GM19397 (cell line): Measurements from ENCODE around the gene P3H2.
"Not testable (repeated sequence)": the region's sequence is repeated elsewhere in the genome, so short reads cannot be mapped to it uniquely, and the experiment has no call there.

ENCODE experiments used
- ATAC-seq: cut with Tn5 transposase; IDR thresholded peaks from one replicate; pipeline ENCODE4 v1.9.1; 2021; ENCODE audit warnings: mild to moderate bottlenecking, moderate library complexity; ENCODE audit not compliant: unreplicated experiment

Gene P3H2

DNA sequence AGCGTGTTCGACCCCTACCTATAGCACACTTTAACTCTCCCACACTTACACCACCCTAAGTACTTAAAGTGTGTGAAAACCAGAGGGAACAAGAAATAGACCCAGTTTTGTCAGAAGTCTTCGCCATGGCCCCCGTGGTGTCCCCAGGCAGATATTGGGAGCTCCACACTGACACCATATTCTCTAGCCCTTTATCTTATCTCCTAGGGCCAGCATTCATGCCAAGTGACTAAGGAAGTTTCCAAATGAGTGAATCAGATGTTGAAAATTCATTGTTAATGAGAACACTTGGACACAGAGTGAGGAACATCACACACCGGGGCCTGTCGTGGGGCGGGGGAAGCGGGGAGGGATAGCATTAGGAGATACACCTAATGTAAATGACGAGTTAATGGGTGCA lies 31.8 kb downstream of the P3H2 start:
- no peak for ATAC-seq

DNA sequence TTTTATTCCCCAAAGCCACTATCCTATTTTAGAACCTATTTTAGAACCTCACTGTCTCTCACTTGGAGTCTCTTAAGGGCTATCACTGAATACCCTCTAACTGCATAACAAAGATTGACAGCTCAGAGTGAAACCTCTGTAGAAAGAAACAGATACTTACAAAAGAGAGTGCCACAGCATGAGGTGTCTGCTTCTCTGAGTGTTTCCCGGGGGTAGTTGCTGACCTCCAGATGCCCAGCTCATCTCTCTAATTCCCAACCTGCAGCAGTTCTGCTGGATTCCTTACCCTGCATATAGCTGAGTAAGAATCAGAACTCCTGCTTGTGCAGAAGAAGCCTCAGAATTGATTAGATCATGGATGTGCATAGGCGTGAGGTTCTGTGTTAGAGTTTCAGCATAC lies 34.5 kb downstream of the P3H2 start:
- ATAC-seq = no peak

DNA sequence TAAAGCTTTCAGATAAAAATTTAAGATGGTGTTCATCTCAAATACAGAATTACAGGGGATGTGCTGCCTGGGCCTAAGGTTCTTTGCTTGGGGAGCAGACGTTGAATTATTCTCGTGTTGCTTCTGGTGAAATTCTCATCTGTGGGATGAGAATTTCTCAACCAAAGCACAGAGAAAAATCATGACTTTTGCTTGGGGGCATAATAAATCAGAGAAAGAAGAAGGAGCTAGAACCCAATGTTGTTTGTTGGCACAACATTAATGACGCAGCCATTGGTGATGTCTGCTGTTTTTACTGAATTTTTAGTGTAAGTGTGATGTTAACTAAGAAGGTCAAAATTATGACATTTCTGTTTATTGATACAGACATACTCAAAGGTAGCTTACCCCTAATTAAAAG lies 35.7 kb downstream of the P3H2 start:
- no peak for ATAC-seq

DNA sequence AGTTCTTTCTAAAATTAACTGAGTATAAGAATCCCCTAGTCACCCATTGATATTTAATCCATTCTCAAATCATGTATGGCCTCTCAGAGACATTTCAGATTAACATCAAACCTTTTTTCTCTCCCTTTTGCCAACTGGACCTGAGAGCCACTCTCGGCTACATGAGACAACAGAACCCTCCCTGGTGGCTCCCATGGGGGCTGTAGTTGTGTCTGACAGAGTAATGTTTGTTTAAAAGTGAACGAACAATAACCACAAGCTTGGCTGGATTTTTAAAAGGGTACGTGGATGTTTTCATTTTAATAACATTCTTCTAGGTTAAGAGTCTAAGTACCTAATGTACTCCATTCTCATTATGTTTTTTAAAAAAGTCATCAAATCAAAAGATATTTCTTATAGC lies 37.1 kb downstream of the P3H2 start:
- no peak for ATAC-seq

DNA sequence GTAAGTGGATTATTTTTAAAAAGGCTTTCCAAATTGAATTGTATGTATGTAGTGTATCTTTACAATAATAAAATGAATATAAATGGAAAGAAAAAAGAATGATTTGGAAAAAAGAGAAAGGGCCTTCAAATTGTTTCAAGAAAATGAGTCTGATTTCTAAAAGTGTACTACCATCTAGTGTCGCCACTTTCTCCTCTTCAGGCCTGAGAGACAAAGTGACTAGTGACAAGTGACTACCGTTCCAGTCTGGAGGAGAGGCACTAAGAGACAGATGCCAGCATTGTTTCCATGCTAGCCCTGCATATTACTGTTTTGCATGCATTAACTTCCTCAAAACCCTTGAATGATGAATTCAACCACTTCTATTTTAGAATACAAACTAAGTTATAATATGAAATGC lies 39.3 kb downstream of the P3H2 start:
- no peak for ATAC-seq

DNA sequence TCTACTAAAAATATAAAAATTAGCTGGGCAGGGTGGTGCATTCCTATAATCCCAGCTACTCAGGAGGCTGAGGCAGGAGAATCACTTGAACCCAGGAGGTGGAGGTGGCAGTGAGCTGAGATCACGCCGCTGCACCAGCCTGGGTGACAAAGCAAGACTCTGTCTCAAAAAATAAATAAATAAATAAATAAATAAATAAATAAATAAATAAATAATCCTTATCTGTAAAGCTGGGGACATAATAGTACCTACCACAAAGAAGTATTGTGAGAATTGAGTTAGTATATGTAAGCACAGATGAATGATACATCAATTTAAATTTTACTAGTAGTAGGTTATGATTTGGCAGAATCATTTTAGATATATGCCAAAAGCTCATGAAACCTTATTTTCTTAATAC lies 41.5 kb downstream of the P3H2 start:
- ATAC-seq = not testable (repeated sequence)

DNA sequence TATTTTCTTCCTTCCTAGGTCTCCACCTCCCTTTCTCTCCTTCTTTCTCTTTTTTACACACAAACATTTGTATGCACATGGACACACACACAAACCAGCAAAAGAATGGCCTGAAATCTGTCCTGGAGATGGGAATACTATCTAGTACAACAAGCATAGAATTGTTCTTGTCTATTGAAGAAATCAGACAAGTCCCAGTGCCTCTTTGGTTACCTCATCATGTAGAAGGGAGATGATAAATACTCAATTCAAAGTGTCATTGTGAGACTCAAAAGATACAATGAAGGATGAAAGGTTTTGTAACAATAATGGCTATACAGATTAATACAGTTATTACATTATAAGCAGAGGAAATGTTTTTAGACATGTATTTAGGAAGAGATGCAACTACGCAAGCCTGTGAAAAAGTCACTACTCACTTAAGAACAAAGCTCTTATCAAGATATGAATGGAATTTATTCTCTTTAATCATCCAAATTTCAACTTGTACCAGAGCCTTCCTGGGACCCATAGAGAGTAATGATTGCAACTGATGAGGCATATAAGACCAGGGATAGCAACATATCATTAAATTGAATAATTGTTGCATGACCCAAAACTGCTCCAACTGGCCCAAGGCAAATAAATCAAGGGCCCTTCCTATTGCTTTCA lies 43.2 kb downstream of the P3H2 start:
- ATAC-seq = no peak

DNA sequence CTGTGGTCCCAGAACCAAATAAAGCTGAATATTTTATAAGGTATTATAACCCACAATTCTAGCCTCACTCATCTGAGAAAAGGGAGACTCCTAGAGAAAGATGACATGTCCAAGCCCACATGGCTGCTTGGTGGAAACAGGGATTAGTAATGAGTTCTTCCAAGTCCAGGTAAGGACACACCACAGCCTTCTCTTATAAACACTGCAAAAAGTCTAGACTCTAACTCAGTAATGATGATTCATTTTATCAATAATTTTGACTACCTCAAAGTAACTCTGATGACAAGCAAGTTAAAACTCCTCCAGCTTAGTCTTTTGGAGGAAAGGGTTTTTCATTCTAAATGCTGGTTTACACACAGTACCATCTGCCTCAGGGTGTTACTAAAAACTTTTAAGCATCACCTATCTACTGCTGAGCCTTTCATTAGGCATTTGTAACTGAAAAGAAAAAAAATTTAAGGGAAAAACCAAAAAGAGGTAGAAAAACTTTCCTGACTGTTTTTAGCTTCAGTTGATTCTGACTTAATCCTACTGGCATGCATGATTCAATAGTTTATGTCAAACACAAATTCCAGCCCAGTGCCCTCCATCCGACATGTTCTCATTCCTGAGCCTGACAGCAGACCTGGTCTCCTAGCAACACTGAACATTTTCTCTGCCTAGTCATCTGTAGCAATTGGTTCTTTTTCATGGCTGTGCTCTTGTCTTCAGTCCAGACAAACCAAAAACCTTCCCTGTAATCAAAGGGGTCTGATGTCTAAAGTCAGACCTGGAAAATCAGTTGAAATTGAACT lies 43.9 kb downstream of the P3H2 start:
- no peak for ATAC-seq

DNA sequence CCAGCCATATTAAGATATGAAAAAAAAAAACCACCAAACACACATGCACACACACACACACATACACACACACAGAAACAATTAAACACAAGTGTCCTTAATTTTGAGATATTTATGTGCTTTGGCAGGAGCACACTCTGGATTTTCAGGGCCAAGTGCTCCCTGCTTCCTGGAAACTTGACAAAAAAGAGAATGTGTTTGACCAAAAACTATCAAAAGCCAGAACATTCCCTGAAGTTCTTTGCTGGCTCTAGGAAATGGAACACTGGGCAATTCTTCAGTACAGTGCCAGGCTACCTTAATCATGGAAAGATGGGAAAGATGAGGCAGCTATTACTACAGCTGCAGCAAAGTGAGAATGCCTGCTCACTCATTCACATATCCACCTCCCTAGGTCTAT lies 44.6 kb downstream of the P3H2 start:
- no peak for ATAC-seq

DNA sequence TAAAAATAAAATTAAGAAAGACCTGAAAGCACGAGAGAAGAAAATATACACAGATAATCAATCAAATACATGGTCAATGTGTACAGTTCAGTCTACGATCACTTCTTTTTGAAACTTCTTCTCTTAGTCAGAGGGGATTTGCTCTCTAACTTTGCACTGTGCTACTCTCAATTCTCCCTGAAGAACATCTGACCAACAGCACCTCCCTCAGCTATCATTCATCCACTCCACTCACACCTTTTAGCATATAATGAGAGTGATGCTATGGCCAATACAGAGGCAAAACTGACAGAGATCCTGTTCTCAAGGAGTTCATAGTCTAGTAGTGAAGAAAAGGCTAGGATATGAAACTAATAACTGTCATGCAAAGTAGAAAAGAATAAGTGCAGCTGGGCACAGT lies 45.9 kb downstream of the P3H2 start:
- no peak for ATAC-seq

DNA sequence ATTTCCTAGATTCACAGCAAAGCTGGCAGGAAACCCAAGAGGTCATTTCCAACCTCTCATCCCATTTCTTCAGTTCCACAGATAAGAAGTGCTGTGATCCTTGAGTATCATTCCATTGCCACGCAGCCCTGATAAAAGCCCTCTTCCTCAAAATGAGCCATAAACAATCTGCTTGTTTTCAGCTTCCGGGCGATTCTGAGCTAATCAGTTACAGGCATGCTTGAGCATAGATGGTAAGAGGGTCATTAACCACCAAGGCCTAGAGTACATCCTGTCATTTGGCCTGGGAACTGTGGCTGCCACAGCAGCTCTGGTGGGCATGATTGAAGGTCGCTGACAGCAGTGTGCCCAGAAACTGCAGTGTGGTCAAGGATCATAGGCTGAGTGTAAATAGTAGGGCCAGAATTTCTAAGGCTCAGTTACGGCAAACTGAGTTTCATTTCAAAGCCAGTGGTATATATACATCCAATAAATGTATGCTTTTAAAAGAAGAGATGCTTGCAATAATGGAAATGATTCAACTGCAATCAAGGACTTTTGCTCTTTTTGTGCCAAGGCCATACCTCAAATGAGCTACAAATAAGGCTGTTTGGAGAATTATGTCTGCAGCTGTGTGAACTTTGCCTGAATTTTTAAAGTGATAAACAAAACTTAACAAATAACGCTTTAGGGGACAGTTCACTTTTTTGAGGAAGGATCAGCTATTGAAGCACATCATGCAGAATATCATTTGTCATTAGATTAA lies 47.3 kb downstream of the P3H2 start:
- peak; percentile 67 for ATAC-seq

DNA sequence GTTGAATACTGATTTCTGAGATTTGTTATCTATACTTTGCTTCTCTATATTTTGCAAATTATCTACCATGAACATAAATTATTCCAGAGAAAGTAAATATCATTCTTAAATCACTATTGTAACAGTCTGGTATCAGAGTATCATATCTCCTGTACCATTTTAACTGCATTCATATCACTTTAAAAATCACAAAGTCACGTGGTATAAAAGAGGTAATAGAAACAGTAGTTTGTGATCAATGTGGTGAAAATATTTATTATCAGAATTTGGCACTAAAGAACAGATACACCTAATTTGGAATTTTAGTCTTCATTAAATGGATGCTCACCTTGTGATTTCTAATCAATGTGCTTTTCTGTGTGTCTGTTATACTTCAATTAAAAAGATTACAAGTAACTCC lies 47.8 kb downstream of the P3H2 start:
- ATAC-seq = no peak

DNA sequence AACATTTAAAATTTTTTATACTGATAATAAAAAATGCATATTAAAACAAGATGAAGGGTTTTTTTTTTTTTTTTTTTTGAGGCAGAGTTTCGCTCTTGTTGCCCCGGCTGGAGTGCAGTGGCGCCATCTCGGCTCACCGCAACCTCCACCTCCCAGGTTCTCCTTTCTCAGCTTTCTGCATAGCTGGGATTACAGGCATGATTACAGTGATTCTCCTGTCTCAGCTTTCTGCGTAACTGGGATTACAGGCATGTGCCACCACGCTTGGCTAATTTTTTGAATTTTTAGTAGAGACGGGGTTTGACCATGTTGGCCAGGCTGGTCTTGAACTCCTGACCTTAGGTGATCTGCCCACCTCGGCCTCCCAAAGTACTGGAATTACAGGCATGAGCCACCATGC lies 48.8 kb downstream of the P3H2 start:
- ATAC-seq = not testable (repeated sequence)

DNA sequence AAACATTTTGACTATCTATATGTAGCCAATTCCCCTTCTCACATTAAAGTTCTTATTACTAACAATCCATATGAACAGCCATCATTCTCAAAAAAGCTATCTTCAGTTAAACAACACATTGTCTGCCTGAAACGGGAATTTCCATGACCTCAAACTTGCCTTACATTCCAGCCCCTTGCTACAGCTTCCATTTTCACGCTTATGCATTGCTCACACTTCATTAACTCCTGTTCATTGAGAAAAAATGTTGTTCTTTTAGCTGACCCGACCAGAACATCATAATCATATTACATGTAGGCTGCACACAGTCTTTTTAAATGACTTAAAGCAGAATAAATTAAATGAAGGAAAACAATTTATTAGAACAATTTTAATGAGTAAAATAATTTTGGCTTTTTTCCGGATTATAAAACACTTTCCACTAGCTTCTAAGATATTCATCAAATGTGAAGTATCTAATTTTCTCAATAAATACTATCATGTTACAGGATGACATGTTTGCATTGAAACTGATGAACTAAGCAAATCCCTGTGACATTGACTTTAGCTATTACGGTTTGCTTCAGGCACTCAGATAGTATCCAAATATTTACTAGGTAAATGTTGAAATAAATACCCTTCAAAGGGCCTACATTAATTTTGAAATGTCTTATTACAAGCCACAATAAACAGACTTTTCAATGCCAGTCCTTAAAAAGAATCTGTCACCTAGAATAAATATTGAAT lies 49.9 kb downstream of the P3H2 start:
- ATAC-seq = no peak

DNA sequence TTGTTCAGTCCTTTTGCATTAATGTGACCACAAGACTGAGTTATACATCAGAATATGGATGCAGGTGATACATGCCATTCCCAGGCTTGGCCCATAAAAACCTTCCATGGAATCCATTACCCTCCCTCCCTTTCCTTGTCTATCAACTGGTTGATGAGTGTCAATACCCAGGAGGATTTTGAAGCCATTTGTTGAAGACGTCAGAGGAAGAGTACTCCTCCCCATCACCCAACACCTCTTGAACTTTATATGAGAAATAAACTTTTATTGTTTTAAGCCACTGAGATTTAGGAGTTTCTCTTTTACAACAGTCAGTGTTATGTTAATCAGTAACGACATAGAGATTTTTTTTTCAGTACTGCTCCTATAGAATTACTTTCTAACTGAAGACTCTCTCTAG lies 55.5 kb downstream of the P3H2 start:
- ATAC-seq = no peak

DNA sequence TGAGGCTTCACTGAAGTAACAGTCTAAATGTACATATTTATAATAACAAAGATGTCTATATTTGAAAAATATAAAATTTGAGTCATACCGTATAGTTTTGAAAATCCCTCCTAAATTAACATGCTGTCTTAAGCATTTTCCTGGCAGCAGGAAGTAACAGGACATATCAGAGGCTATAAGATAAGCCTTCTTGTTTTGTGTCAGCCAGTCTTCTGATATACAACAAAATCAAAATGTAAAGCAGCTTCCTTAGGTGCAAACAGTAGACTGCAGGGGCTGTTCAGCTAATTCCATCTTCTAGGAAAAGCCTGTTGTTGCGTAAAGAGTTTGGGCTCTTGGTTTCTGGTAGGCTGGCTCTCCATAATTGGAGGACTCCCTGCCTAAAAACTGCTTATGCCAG lies 56.0 kb downstream of the P3H2 start:
- ATAC-seq = no peak

DNA sequence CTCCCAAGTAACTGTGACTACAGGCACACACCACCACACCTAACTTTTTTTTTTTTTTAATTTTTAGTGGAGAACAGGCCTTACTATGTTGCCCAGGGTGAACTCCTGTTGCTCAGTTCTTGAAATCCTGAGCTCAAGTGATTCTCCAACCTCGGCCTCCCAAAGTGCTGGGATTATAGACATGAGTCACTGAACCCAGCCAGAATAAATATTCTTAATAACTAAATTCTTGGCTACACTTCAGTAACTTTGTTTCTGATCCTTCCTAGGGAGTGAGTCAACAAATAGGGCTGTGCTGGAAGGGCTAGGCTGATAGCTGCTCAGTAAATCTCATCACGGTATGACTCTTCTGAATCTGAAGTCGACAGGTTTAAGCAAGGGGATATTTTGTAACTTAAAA lies 56.6 kb downstream of the P3H2 start:
- ATAC-seq = no peak

DNA sequence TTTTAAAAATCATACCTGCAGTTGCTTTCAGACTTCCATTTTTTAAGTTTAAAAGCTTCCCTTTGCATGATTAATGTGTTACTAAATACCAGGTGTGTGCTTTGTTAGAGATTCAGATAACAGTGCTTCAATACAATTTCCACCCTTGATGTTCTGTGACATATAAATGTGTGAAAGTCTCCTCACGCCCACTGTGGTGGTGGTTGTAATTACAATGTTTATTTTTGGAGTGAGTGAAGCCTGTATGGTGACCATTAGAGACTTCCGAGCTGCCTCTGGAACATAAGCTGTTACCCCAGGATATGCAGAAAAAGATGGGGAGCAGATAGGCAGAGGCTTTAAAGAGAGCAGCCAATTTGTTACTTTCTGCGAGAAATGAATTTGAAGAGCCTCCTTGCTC lies 57.2 kb downstream of the P3H2 start:
- ATAC-seq = no peak

DNA sequence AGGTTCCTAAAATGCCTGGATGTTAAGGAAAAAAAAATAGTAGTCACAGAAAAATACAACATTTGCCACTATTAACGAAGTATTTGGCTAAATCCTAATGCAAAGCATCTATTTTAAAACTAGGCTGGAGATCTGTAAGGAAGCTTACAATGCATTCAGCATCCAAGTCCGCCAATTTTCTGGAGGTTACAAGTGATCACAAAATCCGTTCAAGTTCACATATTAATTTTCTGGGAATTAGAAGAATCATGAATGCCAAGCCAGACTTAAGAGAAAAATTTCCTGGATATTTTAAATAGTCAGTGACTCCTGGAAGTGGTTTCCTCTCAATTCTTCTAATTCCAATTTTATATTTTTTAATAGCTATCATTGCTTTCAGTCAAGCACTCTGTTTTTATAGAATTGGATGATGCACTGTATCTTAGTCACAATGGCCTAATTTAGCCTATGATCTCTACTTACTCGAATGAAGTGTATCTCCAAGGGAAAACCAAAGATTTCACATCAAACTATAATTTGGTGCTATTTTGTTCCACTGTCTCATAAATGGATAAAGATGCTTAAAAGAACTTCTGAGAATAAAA lies 60.4 kb downstream of the P3H2 start:
- no peak for ATAC-seq

DNA sequence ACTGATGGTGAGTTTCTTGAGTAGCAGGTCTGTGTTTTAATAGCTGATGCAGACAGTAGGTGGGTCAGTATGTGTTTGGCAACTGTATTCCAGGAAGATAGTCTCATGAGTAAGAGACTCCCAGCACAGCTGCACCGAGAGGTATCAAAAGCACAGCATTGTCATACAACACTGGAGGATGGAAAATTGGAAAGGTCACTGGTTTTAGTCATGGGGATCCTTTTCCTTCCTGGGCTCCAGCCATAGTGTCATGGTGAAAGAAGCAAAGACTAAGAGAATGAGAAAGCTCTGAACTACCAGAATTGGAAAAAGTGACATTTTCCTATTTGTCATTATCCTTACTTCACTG lies 61.5 kb downstream of the P3H2 start:
- no peak for ATAC-seq
